A549 (cell line): ENCODE results near the gene MALRD1. TPM values are rescaled to one million over a fixed set of nuclear protein-coding genes. Genes with fewer than 3 reads are reported as not detected.

Experiments
- ATAC-seq, 2 experiments: fragments of 200-7000 bp in 1 of 2; fragments of >200 bp in 1 of 2; cut with Nextera tagmentation in 1 of 2; cut with Tn5 transposase in 1 of 2; 3 replicates each; pipeline versions ENCODE4 v1.8.0 to v1.9.1; 2018 to 2020; ENCODE audit warnings: mild to moderate bottlenecking in 1 of 2, moderate library complexity in 1 of 2
- CTCF ChIA-PET: fragments of 300-600 bp; sonication (Branson Sonifier 250); formaldehyde crosslinking; extraction: SDS; loops from one replicate; lab custom pipeline; 2021; ENCODE audit warnings: antibody characterized with exemption, inconsistent platforms; lab: Yijun Ruan, JAX
- POLR2A ChIA-PET: fragments of 350-600 bp; formaldehyde crosslinking; extraction: SDS; loops from one replicate; lab custom pipeline; 2021; ENCODE audit warnings: antibody characterized with exemption, inconsistent platforms; lab: Yijun Ruan, JAX
- DNase-seq, 2 experiments: peaks; one replicate each; pipeline versions ENCODE4 v3.0.0 to v3.0.0-alpha.2; 2011 to 2016; ENCODE audit warnings: low read depth in 1 of 2, low spot score in 1 of 2
- FAIRE-seq: peaks from 2 replicates; lab custom pipeline; 2011; peaks lifted over from hg19 to GRCh38; lab: Jason Lieb, UNC
- H3K27ac ChIP-seq, 2 experiments: fragments of >200 bp; sonication (Bioruptor Twin); formaldehyde crosslinking; 3 replicates each; pipeline ENCODE4 v1.5.1; 2016 to 2017
- H3K4me1 ChIP-seq: fragments of >200 bp; sonication (Bioruptor Twin); formaldehyde crosslinking; 3 replicates; pipeline ENCODE4 v1.6.1; 2016
- H3K4me2 ChIP-seq: fragments of >200 bp; sonication (Bioruptor Twin); formaldehyde crosslinking; 3 replicates; pipeline ENCODE4 v1.6.1; 2016
- H3K4me3 ChIP-seq: fragments of >200 bp; sonication (Bioruptor Twin); formaldehyde crosslinking; 3 replicates; pipeline ENCODE4 v1.5.1; 2016
- H3K9me3 ChIP-seq: fragments of >200 bp; sonication (Bioruptor Twin); formaldehyde crosslinking; 3 replicates; pipeline ENCODE4 v1.6.1; 2016
- BHLHE40 ChIP-seq: IDR thresholded peaks from 2 replicates; pipeline ENCODE4 v1.6.1; 2012; ENCODE audit warnings: low read depth, low read length, inconsistent platforms
- CBX8 ChIP-seq: fragments of 200-600 bp; sonication (generic); IDR thresholded peaks from 2 replicates; pipeline ENCODE4 v1.6.1; 2016
- CHD2 ChIP-seq: fragments of 150-350 bp; IDR thresholded peaks from 2 replicates; pipeline ENCODE4 v1.6.1; 2014; ENCODE audit warnings: low read length; ENCODE audit not compliant: partially characterized antibody
- CHD4 ChIP-seq: fragments of 200-600 bp; sonication (generic); IDR thresholded peaks from 2 replicates; pipeline ENCODE4 v1.6.1; 2016; ENCODE audit warnings: antibody characterized with exemption, mild to moderate bottlenecking, borderline replicate concordance
- EP300 ChIP-seq, 2 experiments: fragments of >200 bp; sonication (Bioruptor Twin); formaldehyde crosslinking; IDR thresholded peaks; 2 replicates in 1 of 2; 3 replicates in 1 of 2; pipeline ENCODE4 v1.6.1; 2016 to 2017
- FOSL2 ChIP-seq, 2 experiments: fragments of 450-650 bp in 1 of 2; fragments of >200 bp in 1 of 2; sonication (Bioruptor Twin) in 1 of 2; formaldehyde crosslinking; IDR thresholded peaks; 2 replicates each; pipeline versions ENCODE4 v1.5.0 to v1.6.1; 2016 to 2020; ENCODE audit warnings: mild to moderate bottlenecking in 1 of 2, moderate library complexity in 1 of 2
- FOXS1 ChIP-seq: fragments of 250-450 bp; sonication (Bioruptor Pico); IDR thresholded peaks from 2 replicates; pipeline ENCODE4 v1.5.0; 2020; ENCODE audit warnings: mild to moderate bottlenecking, moderate library complexity
- GATA3 ChIP-seq: IDR thresholded peaks from 2 replicates; pipeline ENCODE4 v1.6.1; 2012; ENCODE audit warnings: borderline replicate concordance
- JUN ChIP-seq, 2 experiments: fragments of >200 bp; sonication (Bioruptor Twin); formaldehyde crosslinking; IDR thresholded peaks; 2 replicates in 1 of 2; 3 replicates in 1 of 2; pipeline ENCODE4 v1.6.1; 2016 to 2017
- KDM1A ChIP-seq: fragments of 200-600 bp; sonication (generic); IDR thresholded peaks from 2 replicates; pipeline ENCODE4 v1.6.1; 2016; ENCODE audit warnings: low read depth, mild to moderate bottlenecking
- MAFK ChIP-seq: fragments of 450-650 bp; IDR thresholded peaks from 2 replicates; pipeline ENCODE4 v1.6.1; 2014; ENCODE audit not compliant: partially characterized antibody
- MAZ ChIP-seq: fragments of 150-350 bp; IDR thresholded peaks from 2 replicates; pipeline ENCODE4 v1.6.1; 2014; ENCODE audit warnings: antibody characterized with exemption, low read depth, low read length, borderline replicate concordance
- MYC ChIP-seq: IDR thresholded peaks from 2 replicates; pipeline ENCODE4 v1.6.1; 2012; ENCODE audit warnings: mild to moderate bottlenecking, inconsistent platforms, low read length, improper control_type of control experiment, borderline replicate concordance
- NPAS2 ChIP-seq: fragments of 250-450 bp; sonication (Bioruptor Pico); IDR thresholded peaks from 2 replicates; pipeline ENCODE4 v1.8.0; 2022; ENCODE audit warnings: mild to moderate bottlenecking, moderate library complexity, borderline replicate concordance
- NR3C1 ChIP-seq: fragments of >200 bp; sonication (Bioruptor Twin); formaldehyde crosslinking; IDR thresholded peaks from 3 replicates; pipeline ENCODE4 v1.6.1; 2017
- POLR2A ChIP-seq: IDR thresholded peaks from 2 replicates; pipeline ENCODE4 v1.6.1; 2012; ENCODE audit warnings: mild to moderate bottlenecking, low read length
- RARB ChIP-seq: fragments of 250-450 bp; sonication (Bioruptor Pico); IDR thresholded peaks from 2 replicates; pipeline ENCODE4 v1.8.0; 2021; ENCODE audit warnings: mild to moderate bottlenecking, moderate library complexity
- RCOR1 ChIP-seq: fragments of 150-350 bp; IDR thresholded peaks from 2 replicates; pipeline ENCODE4 v1.6.1; 2014; ENCODE audit warnings: antibody characterized with exemption, low read length, low read depth
- RFX5 ChIP-seq: fragments of 450-650 bp; IDR thresholded peaks from 2 replicates; pipeline ENCODE4 v1.7.1; 2014; ENCODE audit warnings: antibody characterized with exemption, mild to moderate bottlenecking, moderate library complexity
- RNF2 ChIP-seq: fragments of 200-600 bp; sonication (generic); IDR thresholded peaks from 2 replicates; pipeline ENCODE4 v1.6.1; 2016; ENCODE audit warnings: low read depth, mild to moderate bottlenecking, antibody characterized with exemption, moderate library complexity, borderline replicate concordance
- SMC3 ChIP-seq: fragments of >200 bp; sonication (Bioruptor Twin); formaldehyde crosslinking; IDR thresholded peaks from 3 replicates; pipeline ENCODE4 v1.6.1; 2018; ENCODE audit warnings: inconsistent platforms
- SREBF2 ChIP-seq: fragments of 450-650 bp; IDR thresholded peaks from 2 replicates; pipeline ENCODE4 v1.6.1; 2014; ENCODE audit warnings: mild to moderate bottlenecking, moderate library complexity
- TFCP2L1 ChIP-seq: fragments of 250-450 bp; sonication (Bioruptor Pico); IDR thresholded peaks from 2 replicates; pipeline ENCODE4 v1.5.0; 2021; ENCODE audit warnings: mild to moderate bottlenecking
- TP53 ChIP-seq: fragments of 250-450 bp; sonication (Bioruptor Pico); IDR thresholded peaks from 2 replicates; pipeline ENCODE4 v1.5.0; 2021; ENCODE audit warnings: mild to moderate bottlenecking, moderate library complexity
- ZC3H11A ChIP-seq: fragments of 450-650 bp; IDR thresholded peaks from 2 replicates; pipeline ENCODE4 v1.6.1; 2014; ENCODE audit warnings: antibody characterized with exemption, mild to moderate bottlenecking
- ZFP36 ChIP-seq: fragments of 450-650 bp; IDR thresholded peaks from 2 replicates; pipeline ENCODE4 v1.6.1; 2014; ENCODE audit warnings: borderline replicate concordance; ENCODE audit not compliant: partially characterized antibody
- ZNF302 ChIP-seq: fragments of 250-450 bp; sonication (Bioruptor Pico); IDR thresholded peaks from 2 replicates; pipeline ENCODE4 v1.9.0; 2021; ENCODE audit warnings: inconsistent platforms, mild to moderate bottlenecking, moderate library complexity
- ZSCAN20 ChIP-seq: fragments of 250-450 bp; sonication (Bioruptor Pico); IDR thresholded peaks from 2 replicates; pipeline ENCODE4 v1.8.0; 2022; ENCODE audit warnings: mild to moderate bottlenecking, moderate library complexity
- WGBS: methylation state at CpG from one replicate; pipeline ENCODE4 v1.1.6; 2017; ENCODE audit errors: missing lambda C conversion rate; 5-methylcytosine and 5-hydroxymethylcytosine counted together
- polyA plus RNA-seq, 4 experiments: library from polyadenylated mRNA; depleted of rRNA in 3 of 4; stranded (reverse); fragments of >200 nt; fragmentation: RNase III in 1 of 4; extraction: RNeasy Plus Mini Kit Qiagen cat#74134 plus additional on column Dnase treatment in 1 of 4; gene quantifications; 2 replicates in 3 of 4; 3 replicates in 1 of 4; pipeline ENCODE4 v1.2.3, GENCODE V29; 2011 to 2017
- TF ChIP-seq, protein P1 (sequence below): fragments of 450-650 bp; IDR thresholded peaks from 2 replicates; pipeline ENCODE4 v1.6.1; 2014; ENCODE audit warnings: antibody characterized with exemption
- TF ChIP-seq, protein P2 (sequence below): IDR thresholded peaks from 2 replicates; pipeline ENCODE4 v1.6.1; 2012
- TF ChIP-seq, protein P3 (sequence below): IDR thresholded peaks from 2 replicates; pipeline ENCODE4 v1.6.1; 2012
- TF ChIP-seq, protein P4 (sequence below): fragments of 150-350 bp; IDR thresholded peaks from 2 replicates; pipeline ENCODE4 v1.6.1; 2014; ENCODE audit warnings: low read depth, mild to moderate bottlenecking, low read length
- TF ChIP-seq, protein P5 (sequence below): fragments of 200-600 bp; sonication (generic); IDR thresholded peaks from 2 replicates; pipeline ENCODE4 v1.6.1; 2016; ENCODE audit warnings: antibody characterized with exemption, mild to moderate bottlenecking, moderate library complexity
- TF ChIP-seq, protein P6 (sequence below): fragments of >200 bp; sonication (Bioruptor Twin); formaldehyde crosslinking; IDR thresholded peaks from 3 replicates; pipeline ENCODE4 v1.6.1; 2016

MALRD1 gene
- polyA plus RNA-seq, 2 of the 4 experiments (the other 2 are of a cell fraction) = not detected

DNA sequence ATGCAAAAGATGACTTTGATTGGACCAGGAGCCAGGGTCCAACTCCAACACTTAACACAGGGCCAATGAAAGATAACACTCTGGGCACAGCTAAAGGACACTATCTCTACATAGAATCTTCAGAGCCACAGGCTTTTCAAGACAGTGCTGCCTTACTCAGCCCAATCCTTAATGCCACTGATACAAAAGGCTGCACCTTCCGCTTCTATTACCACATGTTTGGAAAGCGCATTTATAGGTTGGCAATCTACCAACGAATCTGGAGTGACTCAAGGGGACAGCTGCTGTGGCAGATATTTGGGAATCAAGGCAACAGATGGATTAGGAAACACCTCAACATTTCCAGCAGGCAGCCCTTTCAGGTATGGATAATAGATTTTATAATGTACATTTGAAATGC, 160.7 kb downstream of the MALRD1 start:
- no peaks in the 10 kb centered on the region for H3K4me1 ChIP-seq
- CTCF ChIA-PET = no interaction called here
- TF ChIP-seq EP300 (IDR thresholded peaks at IDR 0.05) (no peak), MAFK (no peak), ZFP36 (no peak), SREBF2 (no peak), KDM1A (no peak), CHD2 (no peak), BHLHE40 (no peak), RARB (no peak), FOSL2 (IDR thresholded peaks at IDR 0.05) (no peak), FOSL2 (CRISPR knock-in tag; IDR thresholded peaks at IDR 0.05) (no peak), RFX5 (no peak), NR3C1 (no peak), RCOR1 (no peak), SMC3 (no peak), POLR2A (no peak), CBX8 (no peak), ZC3H11A (no peak)
- TF ChIP-seq, protein P1, sequence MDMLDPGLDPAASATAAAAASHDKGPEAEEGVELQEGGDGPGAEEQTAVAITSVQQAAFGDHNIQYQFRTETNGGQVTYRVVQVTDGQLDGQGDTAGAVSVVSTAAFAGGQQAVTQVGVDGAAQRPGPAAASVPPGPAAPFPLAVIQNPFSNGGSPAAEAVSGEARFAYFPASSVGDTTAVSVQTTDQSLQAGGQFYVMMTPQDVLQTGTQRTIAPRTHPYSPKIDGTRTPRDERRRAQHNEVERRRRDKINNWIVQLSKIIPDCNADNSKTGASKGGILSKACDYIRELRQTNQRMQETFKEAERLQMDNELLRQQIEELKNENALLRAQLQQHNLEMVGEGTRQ = no peak
- TF ChIP-seq, protein P2, sequence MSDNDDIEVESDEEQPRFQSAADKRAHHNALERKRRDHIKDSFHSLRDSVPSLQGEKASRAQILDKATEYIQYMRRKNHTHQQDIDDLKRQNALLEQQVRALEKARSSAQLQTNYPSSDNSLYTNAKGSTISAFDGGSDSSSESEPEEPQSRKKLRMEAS = no peak
- TF ChIP-seq, protein P3, sequence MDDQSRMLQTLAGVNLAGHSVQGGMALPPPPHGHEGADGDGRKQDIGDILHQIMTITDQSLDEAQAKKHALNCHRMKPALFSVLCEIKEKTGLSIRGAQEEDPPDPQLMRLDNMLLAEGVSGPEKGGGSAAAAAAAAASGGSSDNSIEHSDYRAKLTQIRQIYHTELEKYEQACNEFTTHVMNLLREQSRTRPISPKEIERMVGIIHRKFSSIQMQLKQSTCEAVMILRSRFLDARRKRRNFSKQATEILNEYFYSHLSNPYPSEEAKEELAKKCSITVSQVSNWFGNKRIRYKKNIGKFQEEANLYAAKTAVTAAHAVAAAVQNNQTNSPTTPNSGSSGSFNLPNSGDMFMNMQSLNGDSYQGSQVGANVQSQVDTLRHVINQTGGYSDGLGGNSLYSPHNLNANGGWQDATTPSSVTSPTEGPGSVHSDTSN = no peak
- H3K27ac ChIP-seq = no peak overlapping the region
- FAIRE-seq (no peak), ATAC-seq (no peak), DNase-seq (no peak)
- H3K9me3 ChIP-seq = no peaks in the 10 kb centered on the region
- POLR2A ChIA-PET = no interaction called here
- H3K4me3 ChIP-seq = no peak overlapping the region
- H3K4me2 ChIP-seq = no peak overlapping the region
- 21% methylated on average over 3 of the region's 3 CpGs for WGBS

DNA sequence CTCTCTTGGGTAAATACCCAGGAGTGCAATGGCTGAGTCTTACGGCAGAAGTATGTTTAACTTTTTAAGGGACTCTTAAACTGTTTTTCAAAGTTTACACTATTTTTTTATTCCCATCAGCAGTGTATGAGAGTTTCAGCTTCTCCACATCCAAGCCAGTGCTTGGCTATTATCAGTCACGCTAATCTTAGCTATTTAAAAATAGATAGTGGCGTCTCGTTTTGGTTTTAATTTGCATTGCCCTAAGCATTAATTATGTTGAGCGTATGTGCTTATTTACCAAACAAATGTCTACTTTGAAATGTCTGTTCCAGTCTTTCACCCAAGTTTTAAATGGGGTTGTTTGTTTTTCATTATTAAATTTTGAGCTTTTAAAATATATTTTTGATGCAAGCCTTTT, 164.0 kb downstream of the MALRD1 start:
- no peaks in the 10 kb centered on the region for H3K4me1 ChIP-seq
- ATAC-seq = no peak
- no peak overlapping the region for H3K27ac ChIP-seq
- no peak overlapping the region for H3K4me3 ChIP-seq
- TF ChIP-seq TP53 (CRISPR knock-in tag) (no peak), SMC3 (no peak), CHD4 (no peak), RNF2 (no peak), FOXS1 (CRISPR knock-in tag) (no peak), NR3C1 (no peak), GATA3 (no peak), MAZ (no peak), FOSL2 (IDR thresholded peaks at IDR 0.05) (no peak), FOSL2 (CRISPR knock-in tag; IDR thresholded peaks at IDR 0.05) (no peak), ZNF302 (CRISPR knock-in tag) (no peak), TFCP2L1 (CRISPR knock-in tag) (no peak), NPAS2 (CRISPR knock-in tag) (no peak), MYC (no peak), KDM1A (no peak), JUN (IDR thresholded peaks at IDR 0.05) (no peak), SREBF2 (no peak), ZSCAN20 (no peak)
- TF ChIP-seq, protein P4, sequence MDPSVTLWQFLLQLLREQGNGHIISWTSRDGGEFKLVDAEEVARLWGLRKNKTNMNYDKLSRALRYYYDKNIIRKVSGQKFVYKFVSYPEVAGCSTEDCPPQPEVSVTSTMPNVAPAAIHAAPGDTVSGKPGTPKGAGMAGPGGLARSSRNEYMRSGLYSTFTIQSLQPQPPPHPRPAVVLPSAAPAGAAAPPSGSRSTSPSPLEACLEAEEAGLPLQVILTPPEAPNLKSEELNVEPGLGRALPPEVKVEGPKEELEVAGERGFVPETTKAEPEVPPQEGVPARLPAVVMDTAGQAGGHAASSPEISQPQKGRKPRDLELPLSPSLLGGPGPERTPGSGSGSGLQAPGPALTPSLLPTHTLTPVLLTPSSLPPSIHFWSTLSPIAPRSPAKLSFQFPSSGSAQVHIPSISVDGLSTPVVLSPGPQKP = no peak
- TF ChIP-seq, protein P5, sequence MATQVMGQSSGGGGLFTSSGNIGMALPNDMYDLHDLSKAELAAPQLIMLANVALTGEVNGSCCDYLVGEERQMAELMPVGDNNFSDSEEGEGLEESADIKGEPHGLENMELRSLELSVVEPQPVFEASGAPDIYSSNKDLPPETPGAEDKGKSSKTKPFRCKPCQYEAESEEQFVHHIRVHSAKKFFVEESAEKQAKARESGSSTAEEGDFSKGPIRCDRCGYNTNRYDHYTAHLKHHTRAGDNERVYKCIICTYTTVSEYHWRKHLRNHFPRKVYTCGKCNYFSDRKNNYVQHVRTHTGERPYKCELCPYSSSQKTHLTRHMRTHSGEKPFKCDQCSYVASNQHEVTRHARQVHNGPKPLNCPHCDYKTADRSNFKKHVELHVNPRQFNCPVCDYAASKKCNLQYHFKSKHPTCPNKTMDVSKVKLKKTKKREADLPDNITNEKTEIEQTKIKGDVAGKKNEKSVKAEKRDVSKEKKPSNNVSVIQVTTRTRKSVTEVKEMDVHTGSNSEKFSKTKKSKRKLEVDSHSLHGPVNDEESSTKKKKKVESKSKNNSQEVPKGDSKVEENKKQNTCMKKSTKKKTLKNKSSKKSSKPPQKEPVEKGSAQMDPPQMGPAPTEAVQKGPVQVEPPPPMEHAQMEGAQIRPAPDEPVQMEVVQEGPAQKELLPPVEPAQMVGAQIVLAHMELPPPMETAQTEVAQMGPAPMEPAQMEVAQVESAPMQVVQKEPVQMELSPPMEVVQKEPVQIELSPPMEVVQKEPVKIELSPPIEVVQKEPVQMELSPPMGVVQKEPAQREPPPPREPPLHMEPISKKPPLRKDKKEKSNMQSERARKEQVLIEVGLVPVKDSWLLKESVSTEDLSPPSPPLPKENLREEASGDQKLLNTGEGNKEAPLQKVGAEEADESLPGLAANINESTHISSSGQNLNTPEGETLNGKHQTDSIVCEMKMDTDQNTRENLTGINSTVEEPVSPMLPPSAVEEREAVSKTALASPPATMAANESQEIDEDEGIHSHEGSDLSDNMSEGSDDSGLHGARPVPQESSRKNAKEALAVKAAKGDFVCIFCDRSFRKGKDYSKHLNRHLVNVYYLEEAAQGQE = no peak
- TF ChIP-seq, protein P6, sequence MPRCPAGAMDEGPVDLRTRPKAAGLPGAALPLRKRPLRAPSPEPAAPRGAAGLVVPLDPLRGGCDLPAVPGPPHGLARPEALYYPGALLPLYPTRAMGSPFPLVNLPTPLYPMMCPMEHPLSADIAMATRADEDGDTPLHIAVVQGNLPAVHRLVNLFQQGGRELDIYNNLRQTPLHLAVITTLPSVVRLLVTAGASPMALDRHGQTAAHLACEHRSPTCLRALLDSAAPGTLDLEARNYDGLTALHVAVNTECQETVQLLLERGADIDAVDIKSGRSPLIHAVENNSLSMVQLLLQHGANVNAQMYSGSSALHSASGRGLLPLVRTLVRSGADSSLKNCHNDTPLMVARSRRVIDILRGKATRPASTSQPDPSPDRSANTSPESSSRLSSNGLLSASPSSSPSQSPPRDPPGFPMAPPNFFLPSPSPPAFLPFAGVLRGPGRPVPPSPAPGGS = no peak
- ChIA-PET POLR2A (no interaction called here), CTCF (no interaction called here)
- FAIRE-seq = no peak
- no peaks in the 10 kb centered on the region for H3K9me3 ChIP-seq
- 37% methylated on average over 5 of the region's 5 CpGs for WGBS
- no peak overlapping the region for H3K4me2 ChIP-seq
- no peak for DNase-seq
